C4-2B (cell line): ENCODE results near the gene COQ4.

Experiments
- H3K27ac ChIP-seq: fragments of 450-650 bp; 2 replicates; pipeline ENCODE4 v1.5.1; 2017
- ZFX ChIP-seq: fragments of 450-650 bp; IDR thresholded peaks from 2 replicates; pipeline ENCODE4 v1.6.1; 2017
- TF ChIP-seq, protein P1 (sequence below): fragments of 450-650 bp; conservative IDR thresholded peaks from 2 replicates; pipeline ENCODE4 v1.5.1; 2017; ENCODE audit warnings: mild to moderate bottlenecking

COQ4 gene

DNA sequence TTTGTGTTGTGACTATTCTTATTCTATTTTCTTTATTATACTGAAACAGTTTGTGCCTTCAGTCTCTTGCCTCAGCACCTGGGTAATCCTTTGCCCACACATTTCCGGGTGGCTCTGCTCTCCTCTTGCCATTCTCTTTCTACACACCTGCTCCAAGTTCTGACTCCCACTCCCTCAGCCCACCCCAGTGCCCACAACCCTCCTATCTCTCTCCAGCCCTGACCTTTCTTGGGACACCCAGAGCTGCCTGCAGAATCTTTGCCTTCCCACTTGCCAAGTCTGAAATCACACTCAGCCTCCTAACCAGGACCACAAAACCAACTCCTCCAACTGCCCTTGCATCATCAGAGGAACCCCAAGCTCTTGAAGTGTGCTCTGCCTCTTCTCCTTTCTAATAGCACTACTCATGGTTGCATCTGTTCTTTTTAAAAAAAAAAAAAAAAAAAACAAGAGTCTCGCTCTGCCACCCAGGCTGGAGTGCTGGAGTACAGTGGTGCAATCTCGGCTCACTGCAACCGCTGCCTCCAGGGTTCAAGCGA lies 42.5 kb upstream of the COQ4 start:
- TF ChIP-seq, protein P1, sequence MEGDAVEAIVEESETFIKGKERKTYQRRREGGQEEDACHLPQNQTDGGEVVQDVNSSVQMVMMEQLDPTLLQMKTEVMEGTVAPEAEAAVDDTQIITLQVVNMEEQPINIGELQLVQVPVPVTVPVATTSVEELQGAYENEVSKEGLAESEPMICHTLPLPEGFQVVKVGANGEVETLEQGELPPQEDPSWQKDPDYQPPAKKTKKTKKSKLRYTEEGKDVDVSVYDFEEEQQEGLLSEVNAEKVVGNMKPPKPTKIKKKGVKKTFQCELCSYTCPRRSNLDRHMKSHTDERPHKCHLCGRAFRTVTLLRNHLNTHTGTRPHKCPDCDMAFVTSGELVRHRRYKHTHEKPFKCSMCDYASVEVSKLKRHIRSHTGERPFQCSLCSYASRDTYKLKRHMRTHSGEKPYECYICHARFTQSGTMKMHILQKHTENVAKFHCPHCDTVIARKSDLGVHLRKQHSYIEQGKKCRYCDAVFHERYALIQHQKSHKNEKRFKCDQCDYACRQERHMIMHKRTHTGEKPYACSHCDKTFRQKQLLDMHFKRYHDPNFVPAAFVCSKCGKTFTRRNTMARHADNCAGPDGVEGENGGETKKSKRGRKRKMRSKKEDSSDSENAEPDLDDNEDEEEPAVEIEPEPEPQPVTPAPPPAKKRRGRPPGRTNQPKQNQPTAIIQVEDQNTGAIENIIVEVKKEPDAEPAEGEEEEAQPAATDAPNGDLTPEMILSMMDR, result no peak
- no peak for TF ChIP-seq ZFX
- no peak overlapping the region for H3K27ac ChIP-seq

DNA sequence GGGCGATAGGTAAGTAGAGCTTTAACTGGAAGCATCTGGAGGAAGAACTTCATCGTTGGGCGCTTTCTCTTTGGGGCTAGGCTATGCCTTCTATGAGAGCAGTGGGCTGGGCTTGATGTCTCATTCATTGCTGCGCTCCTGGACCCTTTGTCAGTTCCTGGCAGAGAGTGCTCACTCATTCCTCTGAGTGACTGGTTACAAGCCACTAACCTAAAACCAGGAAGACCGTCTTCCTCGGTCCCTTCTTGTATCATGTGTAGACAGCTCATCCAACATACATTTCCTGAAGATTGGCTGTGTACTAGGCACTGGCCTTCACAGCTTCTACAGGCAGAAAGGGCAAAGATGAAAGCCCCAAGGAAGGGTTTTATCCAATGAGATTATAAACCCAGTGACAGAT lies 40.1 kb upstream of the COQ4 start:
- TF ChIP-seq ZFX, result no peak
- TF ChIP-seq, protein P1, result no peak

DNA sequence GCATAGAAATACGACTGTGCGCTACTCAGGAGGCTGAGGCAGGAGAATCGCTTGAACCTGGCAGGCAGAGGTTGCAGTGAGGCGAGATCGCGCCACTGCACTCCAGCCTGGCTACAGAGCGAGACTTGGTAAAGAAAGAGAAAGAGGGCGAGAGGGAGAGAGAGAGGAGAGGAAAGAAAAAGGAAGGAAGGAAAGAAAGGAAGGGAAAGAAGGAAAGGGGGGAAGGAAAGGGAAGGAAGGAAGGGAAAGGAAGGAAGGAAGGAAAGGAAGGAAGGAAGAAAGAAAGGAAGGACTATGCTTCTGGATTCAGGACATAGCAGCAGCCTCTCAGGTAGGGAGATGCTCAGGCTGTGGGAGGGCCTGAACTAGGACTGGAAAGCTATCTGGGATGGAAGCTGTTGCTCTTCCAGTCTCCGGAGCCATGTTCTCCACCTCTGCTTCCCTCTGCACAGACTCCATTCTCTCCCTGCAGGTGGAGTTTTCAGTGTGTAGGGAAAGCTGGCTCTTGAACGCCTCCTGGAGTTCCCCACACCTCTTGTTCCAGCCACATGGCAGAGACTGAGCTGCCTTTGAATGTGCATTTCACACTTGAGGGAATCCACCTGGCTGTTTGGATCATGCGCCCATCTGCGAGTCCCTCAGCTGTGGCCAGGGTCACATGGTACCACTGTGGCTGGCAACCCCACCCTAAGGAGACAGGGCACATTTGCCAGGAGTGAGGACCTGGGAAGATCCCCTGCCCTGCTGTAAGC lies 37.4 kb upstream of the COQ4 start:
- no peak overlapping the region for H3K27ac ChIP-seq
- TF ChIP-seq, protein P1, result no peak
- TF ChIP-seq ZFX, result no peak

More for the DNA sequence above, 40.1 kb upstream of the COQ4 start:
- H3K27ac ChIP-seq, result no peak overlapping the region

DNA sequence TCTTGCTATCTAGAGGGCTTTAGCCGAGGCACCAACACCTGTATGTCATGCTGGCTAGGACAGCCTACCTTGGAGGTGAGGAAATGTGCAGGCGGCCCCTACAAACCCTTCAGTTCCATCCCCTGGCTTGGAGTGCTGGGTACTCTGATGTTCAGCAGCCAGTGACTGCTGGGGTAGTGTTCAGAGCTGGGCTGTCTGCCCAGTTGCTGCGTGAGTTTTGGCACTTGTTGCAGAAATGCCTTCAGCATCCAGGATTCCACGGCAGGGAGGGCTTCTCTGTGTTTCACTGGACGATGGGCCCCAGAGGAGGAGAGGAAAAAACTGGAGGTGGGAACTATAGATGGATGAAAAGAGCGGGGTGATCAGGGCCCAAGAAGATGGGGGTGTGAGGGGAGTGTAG lies 36.2 kb upstream of the COQ4 start:
- no peak overlapping the region for H3K27ac ChIP-seq
- TF ChIP-seq ZFX, result no peak
- TF ChIP-seq, protein P1, result no peak

DNA sequence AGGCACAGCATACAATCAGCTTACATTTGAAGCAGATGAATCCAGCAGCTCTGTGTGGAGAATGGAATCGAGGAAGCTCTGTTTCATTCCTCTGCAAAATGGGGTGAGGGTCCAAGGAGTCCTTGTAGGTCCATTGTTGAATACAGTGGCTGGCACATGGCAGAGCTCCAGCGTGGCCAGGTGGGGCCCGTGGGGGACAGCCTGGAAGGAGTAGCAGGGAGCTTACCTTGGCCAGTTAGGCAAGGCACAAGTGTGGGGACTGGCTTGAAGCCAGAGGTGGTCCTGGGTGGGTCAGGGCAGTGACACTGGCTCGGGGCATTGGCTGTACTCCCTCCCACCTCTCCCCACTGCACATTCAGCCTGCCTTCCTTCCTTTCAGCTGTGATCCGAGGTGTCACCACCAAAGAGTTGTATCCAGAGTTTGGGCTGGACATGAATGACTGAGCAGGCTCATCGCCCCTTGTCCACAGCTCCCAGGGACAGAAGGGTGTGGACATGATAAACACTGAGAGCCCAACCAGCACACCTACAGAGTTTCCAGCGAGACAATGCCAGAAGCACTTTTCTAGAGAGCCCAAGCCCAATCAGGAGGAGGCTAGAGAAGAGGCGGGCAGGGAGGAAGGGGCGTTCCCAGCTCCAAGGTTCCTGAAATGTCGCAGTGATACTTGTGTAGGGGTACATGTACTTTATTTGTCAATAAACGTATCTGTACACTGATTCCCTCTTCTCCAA lies 34.2 kb upstream of the COQ4 start:
- H3K27ac ChIP-seq, result no peak overlapping the region
- TF ChIP-seq ZFX, result no peak
- TF ChIP-seq, protein P1, result no peak

DNA sequence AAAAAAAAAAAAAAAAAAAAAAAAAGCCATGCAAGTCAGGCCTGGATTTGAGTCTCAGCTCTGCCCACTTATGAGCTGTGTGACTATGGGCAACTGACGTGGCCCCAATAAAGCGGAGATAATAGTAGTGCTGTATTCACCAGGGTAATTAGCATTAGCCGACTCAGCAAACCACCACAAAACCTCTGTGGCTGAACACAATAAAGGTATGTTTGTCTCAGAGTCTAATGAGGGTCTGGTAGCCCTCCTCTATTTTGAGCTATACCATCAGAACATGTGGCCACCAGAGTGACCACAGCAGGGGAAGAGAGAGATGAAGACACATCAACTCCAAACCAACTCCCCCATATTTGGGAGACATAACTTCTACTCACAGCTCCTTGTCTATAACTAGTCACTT lies 30.6 kb upstream of the COQ4 start:
- H3K27ac ChIP-seq, result no peak overlapping the region
- TF ChIP-seq ZFX, result no peak
- TF ChIP-seq, protein P1, result no peak

DNA sequence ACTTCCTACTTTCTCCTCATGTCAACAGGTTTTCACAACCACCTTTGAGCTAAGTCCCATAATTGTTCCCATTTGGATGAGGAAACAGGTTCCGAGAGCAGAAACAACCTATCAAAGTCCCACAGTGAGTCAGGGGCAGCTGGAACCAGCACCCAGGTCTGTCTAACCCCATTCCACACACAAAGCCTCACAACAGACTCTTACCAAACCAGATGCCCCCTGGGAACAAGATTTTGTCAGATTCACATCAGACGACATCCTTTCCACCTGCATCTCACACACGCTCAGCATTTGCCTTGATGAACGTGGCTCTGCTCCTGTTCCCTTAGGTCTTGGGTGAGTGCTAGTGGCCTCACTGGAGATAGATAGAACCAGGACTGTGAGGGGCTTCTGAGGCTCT lies 29.5 kb upstream of the COQ4 start:
- TF ChIP-seq, protein P1, result no peak
- no peak for TF ChIP-seq ZFX
- H3K27ac ChIP-seq, result no peak overlapping the region
